Lung microvascular endothelial cell (primary cell): ENCODE data around the gene OLFM4. TPM values are rescaled to one million over a fixed set of nuclear protein-coding genes. Genes with fewer than 3 reads are reported as not detected.

Source experiments
- DNase-seq, 2 donors: peaks; one replicate each; pipeline versions ENCODE4 v3.0.0 to v3.0.0-alpha.2; 2010; ENCODE audit warnings: low read depth in 2 of 2
- total RNA-seq: library from RNA; depleted of rRNA; stranded (reverse); fragments of >200 nt; gene quantifications from 2 replicates; pipeline ENCODE4 v1.2.1, GENCODE V29; 2014

OLFM4 gene, protein sequence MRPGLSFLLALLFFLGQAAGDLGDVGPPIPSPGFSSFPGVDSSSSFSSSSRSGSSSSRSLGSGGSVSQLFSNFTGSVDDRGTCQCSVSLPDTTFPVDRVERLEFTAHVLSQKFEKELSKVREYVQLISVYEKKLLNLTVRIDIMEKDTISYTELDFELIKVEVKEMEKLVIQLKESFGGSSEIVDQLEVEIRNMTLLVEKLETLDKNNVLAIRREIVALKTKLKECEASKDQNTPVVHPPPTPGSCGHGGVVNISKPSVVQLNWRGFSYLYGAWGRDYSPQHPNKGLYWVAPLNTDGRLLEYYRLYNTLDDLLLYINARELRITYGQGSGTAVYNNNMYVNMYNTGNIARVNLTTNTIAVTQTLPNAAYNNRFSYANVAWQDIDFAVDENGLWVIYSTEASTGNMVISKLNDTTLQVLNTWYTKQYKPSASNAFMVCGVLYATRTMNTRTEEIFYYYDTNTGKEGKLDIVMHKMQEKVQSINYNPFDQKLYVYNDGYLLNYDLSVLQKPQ
- under 0.01 TPM in 1 of 2 replicates, not detected in the other for total RNA-seq

- DNase-seq, result no peak
Measured at GRCh38 chr13:53028637-53029203, at the start of gene OLFM4. OLFM4 (plus strand) TSS chr13:53028813; CDS start chr13:53028837, 24 bp downstream.

- DNase-seq, result no peak
Measured at GRCh38 chr13:52978989-52979388, 49.6 kb upstream of the OLFM4 start.

- no peak for DNase-seq
Measured at GRCh38 chr13:52980695-52981094, 47.9 kb upstream of the OLFM4 start.

- DNase-seq, result no peak
Measured at GRCh38 chr13:52983836-52984235, 44.8 kb upstream of the OLFM4 start.

DNA sequence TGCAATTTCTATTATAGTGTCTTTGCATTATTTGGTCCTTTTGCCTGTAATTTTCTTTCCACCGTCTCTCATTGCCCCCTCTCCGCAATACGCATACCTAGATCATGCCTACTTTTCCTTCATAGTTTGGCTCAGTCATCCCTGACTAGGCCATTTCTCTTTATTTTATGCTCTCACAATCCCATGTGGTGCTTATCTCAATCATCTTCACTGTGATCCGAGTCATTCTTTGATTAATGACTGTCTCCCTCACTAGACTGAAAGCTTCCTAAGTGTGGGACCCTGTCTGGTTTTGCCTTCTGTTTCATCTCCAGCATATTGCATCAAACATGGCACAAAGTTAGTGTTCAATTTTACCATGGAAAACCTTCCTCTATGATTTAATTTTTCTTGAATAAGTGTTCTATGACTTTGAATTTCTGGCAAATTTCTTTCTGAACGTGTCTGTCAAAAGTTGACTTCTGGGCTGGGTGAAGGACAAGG is 43.7 kb upstream of the OLFM4 start:
- no peak for DNase-seq

DNA sequence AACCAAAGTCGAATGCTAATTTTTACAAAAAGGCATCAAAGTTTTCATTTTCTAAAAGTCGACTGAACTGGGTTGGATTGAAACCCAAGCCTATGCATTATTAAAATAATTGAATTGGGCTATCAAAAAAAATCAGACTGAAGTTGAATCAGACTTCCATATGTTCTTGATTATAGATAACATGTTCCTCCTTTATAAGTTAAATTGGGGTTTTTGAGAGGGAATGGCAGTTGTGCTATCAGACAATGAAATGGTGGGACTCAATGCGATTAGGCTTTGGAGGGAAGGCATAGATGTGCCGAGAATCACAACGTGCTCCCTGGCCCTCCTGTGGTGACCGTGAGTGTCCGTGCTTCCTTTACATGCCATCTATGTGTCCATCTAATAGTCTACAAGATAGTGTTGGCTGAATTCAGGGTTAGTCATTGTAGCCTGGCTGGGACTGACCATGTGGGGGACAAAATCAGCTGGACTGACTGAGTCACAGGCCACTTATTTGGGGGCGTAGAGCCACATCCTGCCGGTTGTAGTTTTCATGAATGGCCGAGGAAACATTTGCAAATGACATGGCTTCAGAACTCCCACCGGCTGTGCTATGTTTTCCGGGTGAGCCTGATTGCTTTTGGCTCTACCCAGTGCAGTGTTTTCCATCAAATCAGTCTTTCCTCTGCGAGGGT is 37.1 kb upstream of the OLFM4 start:
- DNase-seq, result no peak

- no peak for DNase-seq
Measured at GRCh38 chr13:52992110-52992509, 36.5 kb upstream of the OLFM4 start.

DNA sequence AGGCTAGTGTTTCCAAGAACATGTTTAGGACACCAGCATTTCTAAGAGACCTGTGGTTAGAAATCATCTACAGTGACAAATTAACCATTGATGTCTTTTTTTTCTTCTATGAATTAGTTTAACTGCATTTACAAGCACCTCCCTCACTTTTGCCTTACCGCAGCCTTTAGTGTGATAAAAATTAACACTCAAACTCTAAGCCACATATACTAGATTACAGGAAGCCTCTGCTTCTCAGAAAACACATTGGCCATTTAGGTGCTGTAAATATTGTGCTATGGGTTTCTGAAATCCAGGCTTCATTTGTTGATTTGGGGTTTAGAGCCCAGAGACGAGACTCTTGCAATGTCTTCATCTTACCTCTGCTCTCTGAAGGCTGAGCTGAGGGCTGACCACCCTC is 34.6 kb upstream of the OLFM4 start:
- no peak for DNase-seq

- no peak for DNase-seq
Measured at GRCh38 chr13:52994865-52995264, 33.7 kb upstream of the OLFM4 start.

DNA sequence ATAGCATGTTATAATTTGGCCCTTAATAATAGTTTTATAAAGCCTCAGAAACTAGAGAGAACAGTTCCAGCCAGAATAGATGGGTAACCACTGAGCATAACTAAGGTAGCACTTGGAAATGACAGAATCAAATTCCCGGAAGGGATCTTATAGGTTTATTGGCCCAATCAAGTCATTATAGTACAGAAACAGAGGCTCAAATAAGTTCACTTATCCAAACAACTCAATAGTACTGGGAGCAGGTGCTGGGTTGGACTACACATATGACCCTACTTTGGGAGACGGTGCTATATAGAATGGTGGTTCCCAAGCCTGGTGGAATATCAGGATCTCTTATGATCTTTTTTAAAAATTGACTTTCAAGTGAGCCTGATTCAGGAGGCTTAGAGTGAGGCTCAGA is 32.7 kb upstream of the OLFM4 start:
- DNase-seq, result no peak

DNA sequence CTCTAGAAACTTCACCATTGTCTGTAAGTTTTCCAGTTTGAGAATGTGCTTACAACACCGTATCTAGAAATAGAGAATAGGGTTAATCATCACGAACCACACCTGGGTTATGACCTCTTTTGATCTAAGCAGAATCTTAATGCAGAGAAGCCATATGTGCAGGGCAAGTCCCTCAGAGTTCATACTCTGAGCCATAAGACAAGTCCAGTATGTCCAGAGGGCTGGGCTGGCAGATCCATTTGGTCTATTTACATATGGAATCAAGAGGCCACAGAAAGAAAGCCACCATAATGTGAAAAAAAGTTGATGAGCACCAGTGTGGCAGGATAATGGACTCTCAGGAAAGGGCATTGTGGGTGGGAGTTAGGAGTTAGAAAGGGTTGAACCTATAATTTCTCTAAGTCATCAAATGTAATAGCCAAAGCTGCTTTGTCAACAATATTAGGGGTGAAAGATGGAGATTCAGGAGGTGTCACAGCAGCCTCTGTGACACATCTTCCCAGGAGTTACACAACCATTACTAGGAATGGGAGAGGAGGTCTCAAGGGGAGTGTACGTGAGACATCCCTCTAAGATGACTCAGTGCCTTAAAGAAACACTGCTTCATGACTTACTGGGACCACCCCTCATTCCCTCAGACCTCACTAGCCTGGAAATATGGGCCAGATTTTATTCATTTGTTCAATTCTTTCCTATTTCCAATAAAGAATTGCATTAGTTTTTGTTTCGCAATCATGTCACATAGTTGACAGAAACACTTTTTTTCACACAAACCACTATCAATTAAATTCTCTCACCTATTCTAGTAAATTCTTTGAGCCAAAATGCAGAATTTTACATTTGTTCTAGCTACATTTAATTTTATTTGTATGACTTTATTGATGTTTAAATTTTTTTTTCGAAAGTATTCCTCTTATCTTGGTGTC is 30.4 kb upstream of the OLFM4 start:
- DNase-seq, result no peak

- no peak for DNase-seq
Measured at GRCh38 chr13:52999093-52999696, 29.4 kb upstream of the OLFM4 start.

DNA sequence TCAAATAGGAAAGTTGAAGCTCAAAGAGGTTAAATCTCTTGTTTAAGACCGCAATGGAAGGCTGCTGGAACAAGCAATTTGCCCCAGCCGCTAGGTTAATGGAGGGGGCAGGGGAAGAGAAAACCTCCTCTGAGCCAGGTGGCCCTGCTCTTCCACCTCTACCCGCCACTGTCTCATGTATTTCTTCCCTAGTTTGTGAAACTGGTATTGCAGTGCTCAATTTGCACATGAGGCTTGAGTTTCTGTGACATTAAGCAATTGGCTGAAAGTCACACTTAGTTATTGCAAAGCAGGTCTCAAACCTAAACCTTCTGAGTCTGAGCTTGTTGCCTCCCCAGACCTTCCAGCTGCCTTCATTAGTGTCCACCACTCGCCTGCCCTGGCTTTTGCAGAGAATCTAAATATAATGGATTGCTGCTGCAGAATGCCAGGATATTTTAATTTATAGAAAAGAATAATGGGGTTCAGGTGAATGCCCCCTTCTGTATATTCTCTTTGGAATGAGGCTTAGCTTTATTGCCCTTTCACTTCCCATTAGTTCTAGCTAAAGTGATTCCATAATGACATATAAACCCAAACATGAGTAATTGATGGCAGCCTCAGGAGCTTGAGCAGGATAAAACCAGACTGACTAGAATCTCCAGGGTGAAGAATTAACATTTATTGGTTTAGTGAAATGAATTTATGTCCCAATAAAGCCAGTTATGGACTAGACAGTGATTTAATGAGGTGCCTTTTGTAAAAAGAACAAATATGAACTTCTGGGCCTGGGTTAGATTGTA is 27.0 kb upstream of the OLFM4 start:
- no peak for DNase-seq

- DNase-seq, result no peak
Measured at GRCh38 chr13:53004573-53004972, 24.0 kb upstream of the OLFM4 start.

DNA sequence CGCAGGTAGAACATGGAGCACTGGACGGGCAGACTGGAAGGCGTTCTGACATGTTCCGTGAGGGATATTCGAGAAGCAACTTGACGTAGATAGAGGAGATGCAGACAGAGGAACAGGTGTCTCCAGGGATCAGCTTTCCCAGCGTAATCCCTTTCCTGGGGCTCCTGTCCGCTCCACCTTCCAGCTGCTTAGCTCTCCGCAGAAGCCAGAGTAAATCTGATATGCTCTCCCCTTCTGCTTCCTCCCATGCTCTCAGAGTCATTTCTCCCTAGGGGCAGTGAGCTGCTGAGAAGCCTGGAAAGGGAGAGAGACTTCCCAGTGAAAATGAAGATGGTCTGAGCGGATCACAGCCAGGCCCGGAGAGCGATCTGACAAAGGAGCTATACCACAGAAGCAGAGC is 23.0 kb upstream of the OLFM4 start:
- DNase-seq, result no peak

DNA sequence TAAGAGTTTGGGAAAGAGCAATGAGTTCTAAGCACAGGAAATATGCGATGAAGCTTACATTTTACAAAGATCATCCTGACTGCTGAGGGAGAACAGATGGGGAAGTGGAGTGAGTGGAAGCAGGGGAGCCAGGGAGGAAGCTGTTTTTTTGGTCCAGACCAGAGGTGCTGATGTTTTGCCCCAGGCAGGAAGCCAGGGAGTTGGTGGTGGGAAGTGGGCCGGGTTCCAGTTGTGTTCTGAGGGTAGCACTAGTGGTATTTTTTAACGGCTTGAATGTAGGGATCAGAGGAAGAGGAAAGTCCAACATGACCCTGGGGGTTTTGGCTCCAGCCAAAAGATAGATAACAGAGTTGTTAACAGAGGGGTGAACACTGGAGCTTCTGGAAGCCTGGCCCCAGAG is 20.7 kb upstream of the OLFM4 start:
- no peak for DNase-seq

DNA sequence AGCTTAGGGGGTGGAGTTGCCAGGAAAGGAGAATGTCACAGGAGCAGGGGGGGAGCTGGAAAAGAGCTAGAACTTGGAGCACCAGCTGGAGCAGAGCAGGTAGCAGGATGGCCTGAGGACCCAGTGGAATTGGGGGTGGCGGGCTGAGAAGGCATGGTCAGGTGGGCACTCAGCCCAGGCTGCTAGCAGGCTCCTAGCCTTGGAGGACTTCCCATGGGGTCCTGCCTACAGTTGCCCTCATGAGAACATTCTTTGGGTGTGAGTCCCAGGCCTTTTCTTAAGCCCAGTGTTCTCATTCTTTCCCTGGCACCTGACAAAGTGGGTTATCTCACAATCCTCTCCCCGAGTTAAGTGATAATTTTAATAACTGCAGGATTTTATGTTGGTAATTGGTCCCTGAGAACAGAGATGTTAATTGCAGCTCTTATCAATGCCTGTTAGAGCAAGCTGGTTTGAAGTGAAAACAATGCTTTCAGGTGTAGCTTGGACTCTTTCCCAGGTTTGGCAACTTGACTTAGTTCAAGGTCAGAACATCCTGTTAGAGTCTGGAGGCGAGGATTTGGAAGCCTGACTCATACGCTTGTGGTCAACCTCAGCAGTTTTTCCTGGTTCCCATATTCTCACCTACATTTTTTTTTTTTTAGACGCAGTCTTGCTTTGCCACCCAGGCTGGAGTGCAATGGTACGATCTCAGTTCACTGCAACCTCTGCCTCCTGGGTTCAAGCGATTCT is 18.1 kb upstream of the OLFM4 start:
- DNase-seq, result no peak

DNA sequence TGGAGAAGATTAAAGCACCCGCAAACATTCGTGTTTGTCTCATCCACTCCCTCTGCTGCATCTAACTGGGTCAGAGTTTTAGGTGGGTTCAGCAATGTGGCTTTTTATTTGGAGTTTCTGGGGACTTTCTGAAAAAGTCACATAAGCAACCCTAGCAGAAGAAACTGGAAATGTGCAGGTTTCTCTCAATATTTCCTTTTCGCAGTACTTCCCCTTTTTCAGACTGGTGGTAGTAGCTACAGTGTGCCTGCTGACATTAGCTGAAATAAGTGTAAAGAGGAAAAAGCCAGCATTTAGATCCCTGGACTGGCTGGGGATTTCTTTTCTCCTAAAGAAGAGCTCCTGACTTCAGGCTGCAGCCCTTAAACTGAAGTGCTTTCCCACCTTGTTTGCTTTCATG is 15.9 kb upstream of the OLFM4 start:
- no peak for DNase-seq

- DNase-seq, result no peak
Measured at GRCh38 chr13:53013113-53013512, 15.5 kb upstream of the OLFM4 start.
